Upper lobe of left lung (tissue), 4 donors: Measurements from ENCODE around the gene DENND1A.

Source experiments
- CTCF ChIP-seq, 6 experiments: fragments of 450-650 bp in 4 of 6; fragments of 200-600 bp in 2 of 6; sonication (generic) in 2 of 6; IDR thresholded peaks; one replicate each; pipeline ENCODE4 v1.5.1; 2016 to 2019; ENCODE audit warnings: antibody characterized with exemption in 6 of 6
- EP300 ChIP-seq, 4 donors: sonication (generic); formaldehyde crosslinking; IDR thresholded peaks; one replicate each; pipeline ENCODE4 v1.5.1; 2017; ENCODE audit warnings: antibody characterized with exemption in 4 of 4, control low read depth in 2 of 4

GRCh38 chr9:123362856-123363255, 567.1 kb downstream of the DENND1A start:
- TF ChIP-seq CTCF (IDR thresholded peaks at IDR 0.05): no peak
- TF ChIP-seq EP300 (IDR thresholded peaks at IDR 0.05): no peak
